GM19372 (cell line): ENCODE measurements around the gene ZCCHC24.

Experiments used
- ATAC-seq: cut with Tn5 transposase; IDR thresholded peaks from one replicate; pipeline ENCODE4 v1.9.1; 2021; ENCODE audit warnings: mild to moderate bottlenecking, low read depth, moderate library complexity; ENCODE audit not compliant: unreplicated experiment

ZCCHC24 gene

GRCh38 chr10:79387466-79387973 lies 57.9 kb downstream of the ZCCHC24 start:
- ATAC-seq: no peak

GRCh38 chr10:79386637-79387465 lies 58.6 kb downstream of the ZCCHC24 start:
- ATAC-seq: no peak

GRCh38 chr10:79385804-79386531 lies 59.5 kb downstream of the ZCCHC24 start:
- ATAC-seq: no peak

GRCh38 chr10:79385392-79385795 lies 60.0 kb downstream of the ZCCHC24 start:
- ATAC-seq: no peak

- ATAC-seq: no peak
Measured at GRCh38 chr10:79384773-79385391, 60.5 kb downstream of the ZCCHC24 start.

GRCh38 chr10:79383974-79384606 lies 61.3 kb downstream of the ZCCHC24 start:
- no peak for ATAC-seq

GRCh38 chr10:79382491-79382941 lies 62.9 kb downstream of the ZCCHC24 start:
- ATAC-seq: no peak

- ATAC-seq: no peak
Measured at GRCh38 chr10:79381804-79382221, 63.6 kb downstream of the ZCCHC24 start.

GRCh38 chr10:79380946-79381721 lies 64.3 kb downstream of the ZCCHC24 start:
- no peak for ATAC-seq

GRCh38 chr10:79380125-79380945 lies 65.1 kb downstream of the ZCCHC24 start:
- ATAC-seq: no peak

- ATAC-seq: no peak
Measured at GRCh38 chr10:79379512-79380124, 65.8 kb downstream of the ZCCHC24 start.

- no peak for ATAC-seq
Measured at GRCh38 chr10:79378647-79379511, 66.5 kb downstream of the ZCCHC24 start.

GRCh38 chr10:79378383-79378646 lies 67.1 kb downstream of the ZCCHC24 start:
- no peak for ATAC-seq

- no peak for ATAC-seq
Measured at GRCh38 chr10:79377557-79378382, 67.7 kb downstream of the ZCCHC24 start.

- ATAC-seq: no peak
Measured at GRCh38 chr10:79376751-79377556, 68.5 kb downstream of the ZCCHC24 start.

GRCh38 chr10:79376078-79376628 lies 69.3 kb downstream of the ZCCHC24 start:
- no peak for ATAC-seq
